NCI-H748 (cell line): ENCODE data around the gene PEX11G.
A peak's percentile ranks its signal among the peaks of the same experiment; 100 is the strongest.

Experiments
- DNase-seq: peaks from one replicate; lab custom pipeline; 2025; ENCODE audit not compliant: unreplicated experiment; lab: John Stamatoyannopoulos, UW

Gene PEX11G

GRCh38 chr19:7488736-7489353 is at the start of gene PEX11G:
Gene PEX11G (minus strand): TSS chr19:7489035. CDS start chr19:7489010, 25 bp downstream.
- peak; percentile 92 for DNase-seq

DNA sequence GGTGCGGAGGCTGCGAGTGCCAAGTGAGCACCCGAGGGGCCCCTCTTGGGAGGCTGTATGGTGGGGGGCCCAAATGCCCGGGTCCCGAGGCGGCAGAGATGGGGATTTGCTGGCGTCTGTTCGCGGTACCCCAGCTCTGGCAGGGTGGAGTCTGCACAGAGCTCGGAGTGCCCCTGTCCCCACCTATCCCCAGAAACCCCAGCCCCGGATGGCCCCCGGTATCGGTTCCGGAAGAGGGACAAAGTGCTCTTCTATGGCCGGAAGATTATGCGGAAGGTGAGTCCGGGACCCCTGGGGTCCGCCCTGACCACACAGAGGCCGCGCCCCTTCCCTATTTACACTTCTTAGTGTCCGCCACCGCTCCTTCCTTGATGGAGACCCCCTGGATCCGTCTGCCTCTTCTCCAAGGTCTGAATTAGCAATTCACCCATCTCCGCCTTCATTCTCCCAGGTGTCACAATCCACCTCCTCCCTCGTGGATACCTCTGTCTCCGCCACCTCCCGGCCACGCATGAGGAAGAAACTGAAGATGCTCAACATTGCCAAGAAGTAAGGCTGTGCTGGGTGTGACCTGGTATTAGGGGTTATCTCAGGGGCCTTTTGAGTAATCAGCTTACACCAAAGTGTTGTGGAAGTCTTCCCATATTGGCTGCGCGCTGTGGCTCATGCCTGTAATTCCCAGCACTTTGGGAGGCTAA is 47.3 kb upstream of the PEX11G start:
- DNase-seq, result peak; percentile 10

DNA sequence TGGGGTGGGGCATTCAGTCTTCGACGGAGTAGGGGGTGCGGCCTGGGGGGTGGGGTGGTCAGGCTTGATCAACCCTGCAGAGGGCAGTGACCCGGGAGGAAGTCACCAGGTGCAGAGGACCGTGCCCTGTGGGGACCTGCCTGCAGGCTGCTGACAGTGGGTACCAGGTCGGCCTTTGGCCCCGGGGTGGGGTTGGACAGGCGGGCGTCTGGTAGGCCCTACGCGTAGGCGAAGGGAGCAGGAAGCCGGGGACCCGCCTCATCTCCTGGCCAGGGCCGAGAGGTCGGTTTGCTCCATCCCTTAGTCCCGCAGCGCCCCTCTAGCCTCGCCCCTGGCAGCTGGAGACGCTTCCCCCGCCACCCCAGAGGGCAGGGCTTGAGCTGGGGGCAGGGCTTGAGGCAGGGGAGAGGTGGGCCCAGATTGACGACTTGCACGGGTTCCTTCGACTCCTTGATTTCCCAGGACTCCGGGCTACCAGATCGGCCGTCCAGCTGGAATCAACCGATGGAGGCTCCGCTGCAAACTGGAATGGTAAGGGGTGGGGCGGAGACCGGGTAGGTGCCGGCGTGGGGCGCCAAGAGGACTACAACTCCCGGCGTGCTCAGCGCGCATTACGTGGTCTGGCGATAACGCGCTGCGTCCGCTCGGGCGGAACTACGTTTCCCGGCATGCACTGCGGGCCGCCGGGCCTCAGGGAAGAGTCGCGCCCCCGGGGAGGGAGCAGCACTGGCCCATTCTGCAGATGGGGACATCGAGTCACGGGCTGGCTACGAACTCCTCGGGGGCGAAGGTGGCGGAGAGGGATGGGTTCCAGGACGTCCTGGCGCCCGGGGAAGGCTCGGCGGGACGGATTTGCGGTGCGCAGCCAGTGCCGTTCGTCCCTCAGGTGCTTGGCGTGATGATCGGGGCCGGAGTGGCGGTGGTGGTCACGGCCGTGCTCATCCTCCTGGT is 46.5 kb upstream of the PEX11G start, which contains the start of gene PNPLA6:
Gene PNPLA6, plus strand, starts transcription at position 671 of the 951 bp plus-strand sequence. Its CDS starts 72 bp downstream, at position 743.
- peak; percentile 91 for DNase-seq

DNA sequence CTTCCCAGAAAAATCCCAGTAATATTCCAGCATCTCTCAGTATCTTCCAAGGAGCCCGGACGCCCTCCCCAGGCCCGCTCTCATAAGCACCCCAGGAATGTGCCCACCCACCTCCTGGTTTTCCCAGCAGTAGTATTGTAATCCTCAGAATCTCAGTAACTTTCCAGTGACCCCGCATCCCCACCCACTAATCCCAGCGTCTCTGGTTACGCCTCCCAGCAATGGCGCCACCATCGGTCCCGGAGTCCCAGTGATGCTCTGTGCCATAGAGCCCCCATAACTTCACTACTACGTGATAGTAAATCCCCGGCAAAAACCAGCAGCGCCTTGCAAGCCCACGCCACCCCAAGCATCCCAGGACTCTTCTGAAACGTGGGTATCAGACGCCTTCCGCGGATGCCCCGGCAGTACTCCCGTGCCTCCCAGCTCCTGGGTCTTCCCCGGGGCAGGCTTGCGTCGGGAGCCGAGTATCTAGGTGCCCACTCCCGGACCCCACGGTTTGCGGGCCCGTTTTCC is 45.8 kb upstream of the PEX11G start:
- DNase-seq, result peak; percentile 39

DNA sequence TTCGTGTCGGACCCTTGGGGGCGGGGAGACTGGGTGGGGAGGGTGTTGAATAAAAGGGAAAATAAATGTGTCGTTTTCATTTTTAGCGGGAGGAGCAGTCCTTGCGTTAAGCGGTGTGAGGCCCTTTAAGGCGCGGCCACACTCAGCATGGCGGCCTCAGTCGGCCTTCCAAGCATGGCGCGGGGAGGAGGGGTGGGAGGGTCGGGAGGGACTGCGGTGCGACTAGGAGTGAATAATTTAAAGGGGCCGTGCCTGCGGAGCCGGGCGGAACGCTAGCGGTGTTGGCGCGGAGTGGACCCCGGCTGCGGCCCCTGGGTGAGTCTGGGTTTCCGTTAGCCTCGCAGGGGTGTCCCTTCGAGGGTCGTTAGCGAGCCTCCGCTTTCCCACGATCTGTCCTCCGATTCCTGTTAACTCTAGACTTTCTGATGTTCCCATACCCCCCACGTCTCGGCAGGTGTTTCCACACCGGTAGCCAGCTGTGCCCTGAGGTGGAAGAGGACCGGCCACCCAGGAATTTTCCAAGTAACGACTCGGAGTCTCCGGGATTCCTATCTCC is 45.2 kb upstream of the PEX11G start:
- DNase-seq, result peak; percentile 88

DNA sequence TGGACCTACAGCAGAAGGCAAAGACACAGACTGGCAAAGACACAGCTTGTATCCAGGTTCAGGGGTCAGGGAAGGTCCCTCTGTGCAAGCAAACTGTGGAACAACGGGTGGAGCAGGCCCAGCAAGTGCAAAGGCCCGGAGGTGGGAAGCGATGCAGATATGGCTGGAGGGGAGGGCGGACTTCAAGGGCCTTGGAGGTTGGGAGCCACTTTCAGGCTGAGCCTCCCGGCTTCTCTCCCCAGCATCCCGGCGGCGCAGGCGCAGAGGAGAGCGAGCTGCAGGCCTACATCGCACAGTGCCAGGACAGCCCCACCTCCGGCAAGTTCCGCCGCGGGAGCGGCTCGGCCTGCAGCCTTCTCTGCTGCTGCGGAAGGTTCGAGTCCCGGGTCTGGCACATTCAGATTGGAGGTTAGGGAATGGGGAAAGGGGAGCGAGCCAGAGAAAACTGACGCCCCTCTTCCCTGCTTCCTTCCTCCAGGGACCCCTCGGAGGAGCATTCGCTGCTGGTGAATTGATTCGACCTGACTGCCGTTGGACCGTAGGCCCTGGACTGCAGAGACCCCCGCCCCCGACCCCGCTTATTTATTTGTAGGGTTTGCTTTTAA is 44.5 kb upstream of the PEX11G start:
- peak; percentile 10 for DNase-seq

- no peak for DNase-seq
Measured at GRCh38 chr19:7529610-7530490, 41.0 kb upstream of the PEX11G start.

- no peak for DNase-seq
Measured at GRCh38 chr19:7529246-7529600, 40.4 kb upstream of the PEX11G start.

- DNase-seq, result no peak
Measured at GRCh38 chr19:7528522-7529245, 39.8 kb upstream of the PEX11G start.

DNA sequence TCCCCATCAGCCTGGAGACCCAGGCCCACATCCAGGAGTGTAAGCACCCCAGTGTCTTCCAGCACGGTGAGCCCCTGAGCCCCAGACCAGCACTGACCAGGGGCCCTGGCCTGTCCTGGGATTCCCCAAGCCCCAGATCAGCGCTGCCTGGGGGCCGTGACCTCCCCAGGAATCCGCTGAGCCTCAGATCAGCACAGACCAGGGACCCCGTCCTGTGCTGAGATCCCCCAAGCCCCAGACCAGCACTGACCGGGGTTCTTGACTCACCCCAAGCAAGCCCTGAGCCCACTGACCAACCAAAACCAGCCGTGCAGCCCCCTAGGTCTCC is 39.3 kb upstream of the PEX11G start:
- no peak for DNase-seq

- no peak for DNase-seq
Measured at GRCh38 chr19:7527516-7528191, 38.8 kb upstream of the PEX11G start.

GRCh38 chr19:7526059-7526929 is 37.5 kb upstream of the PEX11G start:
- no peak for DNase-seq

GRCh38 chr19:7524992-7525739 is 36.3 kb upstream of the PEX11G start:
- DNase-seq, result no peak

DNA sequence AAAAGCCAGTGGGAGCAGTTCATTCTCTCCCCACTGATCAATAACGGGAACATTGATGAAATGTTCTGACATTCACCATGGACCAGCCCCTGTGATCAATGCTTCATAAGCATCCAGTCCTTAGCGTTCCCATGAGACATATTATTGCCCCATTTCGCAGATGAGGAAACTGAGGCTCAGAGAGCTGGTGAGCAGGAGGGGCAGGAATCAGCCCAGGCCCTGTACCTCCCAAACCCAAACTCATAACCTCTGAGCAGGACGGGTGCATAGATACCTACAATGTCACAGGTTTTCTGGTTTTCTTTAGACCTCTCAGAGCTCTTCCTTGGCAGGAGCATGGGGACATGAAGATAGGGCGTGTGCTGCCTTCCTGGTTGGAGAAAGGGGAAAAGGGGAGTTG is 35.7 kb upstream of the PEX11G start:
- DNase-seq, result no peak

DNA sequence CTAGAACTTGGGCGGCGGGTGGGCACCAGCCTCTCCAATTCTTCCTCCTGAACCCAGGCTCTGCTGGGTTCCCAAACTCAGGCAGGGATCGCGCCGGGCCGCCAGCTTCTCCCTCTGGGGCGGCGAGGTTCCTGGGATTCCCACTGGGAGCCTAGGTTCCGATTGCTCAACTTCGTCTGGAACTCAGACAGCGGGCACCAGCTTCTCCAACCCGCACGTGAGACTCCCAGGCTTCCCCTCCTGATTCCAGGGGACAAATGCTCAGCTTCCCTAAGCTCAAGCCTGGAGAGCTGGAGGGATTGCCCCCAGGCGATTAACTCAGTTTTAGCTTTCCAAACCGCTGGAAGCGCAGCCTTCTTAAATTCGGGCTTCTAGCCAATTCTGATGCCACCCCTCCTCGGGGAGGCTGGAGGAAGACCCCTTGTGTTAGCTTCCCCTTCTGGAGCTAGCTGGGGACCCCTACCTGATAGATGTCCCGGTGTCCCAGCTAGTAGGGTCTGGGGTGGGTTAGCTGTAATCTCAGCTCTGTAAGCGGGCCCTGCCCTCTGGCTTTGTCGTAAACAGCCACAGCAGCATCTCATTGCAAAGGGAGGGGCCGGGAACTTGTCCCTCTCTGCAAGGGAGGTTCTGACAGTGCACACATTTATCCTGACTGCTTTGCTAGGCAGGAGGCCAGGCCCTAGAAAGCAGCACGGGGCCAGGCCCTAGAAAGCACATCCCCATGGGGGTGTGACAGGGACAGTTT is 34.3 kb upstream of the PEX11G start:
- no peak for DNase-seq
